GM18505 (cell line): ENCODE measurements around the gene METTL26.
A peak's percentile ranks its signal among the peaks of the same experiment; 100 is the strongest.

Source experiments
- ATAC-seq: cut with Tn5 transposase; IDR thresholded peaks from one replicate; pipeline ENCODE4 v1.9.1; 2021; ENCODE audit not compliant: unreplicated experiment
- POLR2A ChIP-seq: IDR thresholded peaks from 4 replicates; pipeline ENCODE4 v1.6.1; 2011; ENCODE audit warnings: borderline replicate concordance; ENCODE audit not compliant: insufficient read depth, insufficient read length; ENCODE audit errors: extremely low read depth

The METTL26 gene

DNA sequence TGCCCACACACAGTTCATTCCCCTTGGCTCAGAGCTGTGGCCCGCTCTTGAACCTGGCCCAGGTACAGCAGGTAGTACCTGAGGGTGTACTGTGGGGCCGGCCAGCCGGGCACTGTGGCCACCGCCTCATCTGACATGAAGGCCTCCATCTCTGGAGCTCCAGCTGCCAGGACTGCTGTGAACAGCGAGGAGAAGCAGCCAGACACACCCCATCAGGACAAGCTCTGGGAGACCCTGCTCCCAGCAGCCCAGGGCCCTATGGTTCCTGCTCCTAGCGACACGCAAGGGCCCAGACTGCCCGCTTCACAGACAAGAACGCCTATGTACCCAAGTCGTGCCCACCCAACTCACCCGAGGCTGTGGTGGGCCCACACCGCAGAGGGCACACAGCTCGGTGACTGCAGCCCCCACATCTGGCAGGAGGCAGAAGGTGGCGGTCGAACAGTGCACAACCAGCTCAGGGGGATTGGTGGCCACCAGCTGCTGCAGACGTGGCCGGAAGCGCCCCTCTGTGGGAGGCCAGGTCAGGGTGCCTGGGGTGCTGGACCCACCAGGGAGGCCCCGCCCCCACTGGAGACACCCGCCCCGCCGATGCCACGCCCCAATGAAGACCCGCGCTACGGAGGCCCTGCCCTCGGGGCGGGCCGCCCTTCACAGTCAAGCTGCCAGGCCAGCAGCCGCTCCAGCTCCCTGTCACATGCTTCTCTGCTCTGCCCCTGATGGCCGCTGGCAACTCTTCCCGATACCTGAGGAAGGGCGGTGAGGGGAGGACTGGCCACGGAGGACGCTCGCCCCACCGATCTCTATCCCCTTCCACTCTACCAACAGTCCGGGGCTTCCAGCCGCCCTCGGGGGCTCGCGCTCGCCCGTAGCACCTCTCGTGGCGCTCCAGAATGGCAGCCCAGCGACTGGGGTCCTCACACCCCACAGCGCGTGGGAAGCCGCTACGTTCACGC lies 43.0 kb upstream of the METTL26 start:
- no peak for ATAC-seq
- TF ChIP-seq POLR2A: no peak

GRCh38 chr16:678209-678857 lies 42.2 kb upstream of the METTL26 start:
- no peak for TF ChIP-seq POLR2A
- no peak for ATAC-seq

DNA sequence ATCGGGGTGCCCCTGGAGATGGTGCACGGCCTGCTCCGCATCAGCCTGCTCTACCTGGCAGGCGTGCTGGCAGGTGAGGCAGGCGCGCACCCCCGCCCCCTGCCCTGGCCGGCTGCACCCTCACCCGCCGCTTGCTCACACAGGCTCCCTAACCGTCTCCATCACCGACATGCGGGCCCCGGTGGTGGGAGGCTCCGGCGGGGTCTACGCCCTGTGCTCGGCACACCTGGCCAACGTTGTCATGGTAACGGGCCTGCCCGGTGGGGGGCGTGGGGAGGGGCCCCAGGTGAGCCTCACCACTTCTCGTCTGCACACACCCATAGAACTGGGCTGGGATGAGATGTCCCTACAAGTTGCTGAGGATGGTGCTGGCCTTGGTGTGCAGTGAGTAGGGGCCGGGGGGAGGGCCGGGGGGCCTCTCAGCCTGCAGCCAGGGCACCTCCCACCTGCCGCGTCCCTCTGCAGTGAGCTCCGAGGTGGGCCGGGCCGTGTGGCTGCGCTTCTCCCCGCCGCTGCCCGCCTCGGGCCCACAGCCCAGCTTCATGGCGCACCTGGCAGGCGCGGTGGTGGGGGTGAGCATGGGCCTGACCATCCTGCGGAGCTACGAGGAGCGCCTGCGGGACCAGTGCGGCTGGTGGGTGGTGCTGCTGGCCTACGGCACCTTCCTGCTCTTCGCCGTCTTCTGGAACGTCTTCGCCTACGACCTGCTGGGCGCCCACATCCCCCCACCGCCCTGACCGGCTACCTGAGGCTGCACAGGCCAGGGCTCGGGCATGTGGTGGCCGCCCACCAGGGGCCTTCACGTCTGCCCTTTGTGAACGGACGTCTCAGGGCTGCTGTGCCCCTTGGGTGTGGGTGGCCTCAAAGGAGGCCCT lies 41.4 kb upstream of the METTL26 start:
- TF ChIP-seq POLR2A: no peak
- ATAC-seq: no peak

DNA sequence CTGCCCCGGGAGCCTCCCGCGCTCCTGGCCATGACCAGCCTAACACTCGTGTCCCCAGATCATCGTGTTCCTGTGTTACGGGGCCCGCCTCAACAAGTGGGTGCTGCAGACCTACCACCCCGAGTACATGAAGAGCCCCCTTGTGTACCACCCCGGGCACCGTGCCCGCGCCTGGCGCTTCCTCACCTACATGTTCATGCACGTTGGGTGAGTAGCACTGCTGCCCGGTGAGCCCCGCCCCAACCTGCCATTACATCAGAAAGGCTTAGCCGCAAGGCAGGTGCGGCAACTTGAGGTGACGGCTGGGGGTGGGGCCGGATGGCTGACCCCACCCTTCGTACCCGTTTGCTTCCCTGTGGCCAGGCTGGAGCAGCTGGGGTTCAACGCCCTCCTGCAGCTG lies 40.8 kb upstream of the METTL26 start:
- no peak for TF ChIP-seq POLR2A
- no peak for ATAC-seq

GRCh38 chr16:676565-676902 lies 40.4 kb upstream of the METTL26 start:
- TF ChIP-seq POLR2A: no peak
- ATAC-seq: no peak

DNA sequence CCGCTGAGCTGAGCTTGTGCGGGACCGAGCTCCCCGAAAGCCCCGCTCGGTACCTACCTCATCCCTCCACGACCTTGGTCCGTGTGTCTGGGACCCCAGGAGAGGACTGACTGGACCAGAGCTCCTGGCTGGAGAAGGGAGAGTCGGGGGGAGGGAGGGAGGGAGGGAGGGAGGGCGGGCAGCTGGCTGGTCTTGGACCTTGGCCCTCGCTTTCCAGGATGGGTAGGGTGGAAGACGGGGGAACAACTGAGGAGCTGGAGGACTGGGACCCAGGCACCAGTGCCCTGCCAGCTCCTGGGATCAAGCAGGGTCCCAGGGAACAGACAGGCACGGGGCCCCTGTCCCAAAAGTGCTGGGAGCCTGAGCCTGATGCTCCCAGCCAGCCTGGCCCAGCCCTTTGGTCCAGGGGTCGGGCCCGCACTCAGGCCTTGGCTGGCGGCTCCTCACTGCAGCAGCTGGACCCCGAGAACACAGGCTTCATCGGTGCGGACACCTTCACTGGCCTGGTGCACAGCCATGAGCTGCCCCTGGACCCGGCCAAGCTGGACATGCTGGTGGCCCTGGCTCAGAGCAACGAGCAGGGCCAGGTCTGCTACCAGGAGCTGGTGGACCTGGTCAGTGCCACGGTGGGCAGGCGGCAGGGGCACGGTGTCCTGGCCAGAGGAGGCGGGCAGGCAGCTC lies 39.9 kb upstream of the METTL26 start:
- no peak for ATAC-seq
- TF ChIP-seq POLR2A: no peak

DNA sequence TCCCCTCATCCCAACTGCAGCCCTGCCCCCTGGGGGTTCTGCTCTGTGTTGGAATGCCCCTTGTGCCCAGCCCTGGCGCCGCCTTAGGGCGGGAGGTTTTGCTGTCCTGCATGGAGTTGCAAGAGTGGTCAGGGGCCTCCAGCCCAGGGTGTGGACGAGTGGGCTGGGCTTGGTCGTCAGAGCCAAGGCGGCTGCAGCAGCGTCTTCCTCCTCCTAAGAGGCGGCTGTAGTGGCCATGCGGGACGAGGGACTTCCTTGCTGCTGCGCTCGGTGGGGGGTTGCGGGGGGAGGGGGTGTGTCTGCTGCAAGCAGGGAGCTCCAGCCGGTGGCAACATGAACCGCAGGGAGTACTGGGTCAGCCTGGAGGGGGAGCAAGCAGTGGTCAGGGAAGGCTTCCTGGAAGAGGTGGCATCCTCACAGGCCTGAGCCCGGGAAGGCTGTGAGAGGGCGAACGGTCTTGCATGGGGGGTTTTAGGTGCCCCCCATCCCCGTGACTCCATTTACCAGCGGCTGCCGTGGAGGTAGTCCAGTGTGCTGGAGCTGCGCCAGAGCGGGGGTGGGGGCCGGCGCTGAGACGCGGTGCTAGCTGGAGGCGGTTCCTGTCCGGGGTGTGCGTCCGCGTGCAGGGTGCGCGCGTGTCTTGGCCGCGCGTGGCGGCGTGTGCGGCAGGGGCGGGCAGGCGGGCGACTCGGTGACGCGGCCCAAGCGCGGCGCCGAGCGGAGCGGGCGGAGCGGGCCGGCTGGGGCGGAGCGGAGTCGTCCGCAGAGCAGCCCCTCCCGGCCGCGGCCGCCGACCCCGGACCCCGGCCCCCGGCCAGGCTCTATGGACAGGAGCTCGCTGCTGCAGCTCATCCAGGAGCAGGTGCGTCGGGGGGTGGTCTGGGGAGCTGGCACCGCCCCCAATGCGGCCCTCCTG lies 39.1 kb upstream of the METTL26 start, which contains the start of gene RHBDL1:
TSS of gene RHBDL1 (plus strand) at position 704 of the 916 bp plus-strand sequence. CDS start at position 824, 120 bp downstream.
- no peak for ATAC-seq
- TF ChIP-seq POLR2A: peak; percentile 17

GRCh38 chr16:674214-674881 lies 38.2 kb upstream of the METTL26 start:
- no peak for ATAC-seq
- TF ChIP-seq POLR2A: peak; percentile 21

- no peak for ATAC-seq
- TF ChIP-seq POLR2A: no peak
Observed at GRCh38 chr16:673399-673991, 37.4 kb upstream of the METTL26 start.

DNA sequence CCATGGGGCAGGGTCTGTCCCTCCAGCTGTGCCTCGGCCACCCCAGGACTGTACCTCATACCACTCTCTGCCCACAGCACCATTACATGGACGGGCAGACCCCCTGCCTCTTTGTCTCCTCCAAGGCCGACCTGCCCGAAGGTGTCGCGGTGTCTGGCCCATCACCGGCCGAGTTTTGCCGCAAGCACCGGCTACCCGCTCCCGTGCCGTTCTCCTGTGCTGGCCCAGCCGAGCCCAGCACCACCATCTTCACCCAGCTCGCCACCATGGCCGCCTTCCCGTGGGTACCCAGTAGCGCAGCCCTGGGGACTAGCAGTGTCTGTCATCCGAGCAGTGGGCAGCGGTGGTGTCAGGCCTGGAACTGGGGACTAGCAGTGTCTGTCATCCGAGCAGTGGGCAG lies 36.7 kb upstream of the METTL26 start:
- no peak for TF ChIP-seq POLR2A
- ATAC-seq: no peak

DNA sequence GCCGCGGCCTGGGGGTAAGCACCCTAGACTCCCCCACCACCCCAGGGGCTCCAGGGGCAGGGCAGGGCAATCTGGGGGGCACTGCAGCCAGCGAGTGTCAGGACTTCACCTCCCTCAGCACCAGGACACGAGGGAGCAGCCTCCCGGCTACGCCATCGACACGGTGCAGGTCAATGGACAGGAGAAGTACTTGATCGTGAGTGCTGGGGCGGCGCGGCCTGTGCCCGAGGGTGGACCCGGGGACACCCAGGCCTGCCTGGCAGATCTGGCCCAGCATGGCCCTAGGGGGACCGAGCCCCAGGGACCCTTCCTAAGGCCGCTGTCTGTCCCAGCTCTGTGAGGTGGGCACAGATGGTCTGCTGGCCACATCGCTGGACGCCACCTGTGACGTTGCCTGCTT lies 36.3 kb upstream of the METTL26 start:
- TF ChIP-seq POLR2A: no peak

More for the DNA sequence above, 36.3 kb upstream of the METTL26 start:
- no peak for ATAC-seq
